ENCODE measurements around the gene NAT16.
"Not testable (repeated sequence)": the region's sequence is repeated elsewhere in the genome, so short reads cannot be mapped to it uniquely, and the experiment has no call there.

Gene NAT16

DNA sequence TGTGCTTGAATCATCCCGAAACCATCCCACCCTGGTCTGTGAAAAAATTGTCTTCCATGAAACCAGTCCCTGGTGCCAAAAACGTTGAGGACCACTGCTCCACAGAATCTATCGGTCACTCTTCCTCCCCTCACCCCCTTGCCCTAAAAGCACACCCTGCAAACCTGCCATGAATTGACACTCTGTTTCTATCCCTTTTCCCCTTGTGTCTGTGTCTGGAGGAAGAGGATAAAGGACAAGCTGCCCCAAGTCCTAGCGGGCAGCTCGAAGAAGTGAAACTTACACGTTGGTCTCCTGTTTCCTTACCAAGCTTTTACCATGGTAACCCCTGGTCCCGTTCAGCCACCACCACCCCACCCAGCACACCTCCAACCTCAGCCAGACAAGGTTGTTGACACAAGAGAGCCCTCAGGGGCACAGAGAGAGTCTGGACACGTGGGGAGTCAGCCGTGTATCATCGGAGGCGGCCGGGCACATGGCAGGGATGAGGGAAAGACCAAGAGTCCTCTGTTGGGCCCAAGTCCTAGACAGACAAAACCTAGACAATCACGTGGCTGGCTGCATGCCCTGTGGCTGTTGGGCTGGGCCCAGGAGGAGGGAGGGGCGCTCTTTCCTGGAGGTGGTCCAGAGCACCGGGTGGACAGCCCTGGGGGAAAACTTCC, 54.0 kb downstream of the NAT16 start:
- DNase-seq: no peak

GRCh38 chr7:101124376-101125056, 55.6 kb downstream of the NAT16 start:
- DNase-seq: no peak

GRCh38 chr7:101123703-101124068, 56.4 kb downstream of the NAT16 start:
- DNase-seq: no peak

DNA sequence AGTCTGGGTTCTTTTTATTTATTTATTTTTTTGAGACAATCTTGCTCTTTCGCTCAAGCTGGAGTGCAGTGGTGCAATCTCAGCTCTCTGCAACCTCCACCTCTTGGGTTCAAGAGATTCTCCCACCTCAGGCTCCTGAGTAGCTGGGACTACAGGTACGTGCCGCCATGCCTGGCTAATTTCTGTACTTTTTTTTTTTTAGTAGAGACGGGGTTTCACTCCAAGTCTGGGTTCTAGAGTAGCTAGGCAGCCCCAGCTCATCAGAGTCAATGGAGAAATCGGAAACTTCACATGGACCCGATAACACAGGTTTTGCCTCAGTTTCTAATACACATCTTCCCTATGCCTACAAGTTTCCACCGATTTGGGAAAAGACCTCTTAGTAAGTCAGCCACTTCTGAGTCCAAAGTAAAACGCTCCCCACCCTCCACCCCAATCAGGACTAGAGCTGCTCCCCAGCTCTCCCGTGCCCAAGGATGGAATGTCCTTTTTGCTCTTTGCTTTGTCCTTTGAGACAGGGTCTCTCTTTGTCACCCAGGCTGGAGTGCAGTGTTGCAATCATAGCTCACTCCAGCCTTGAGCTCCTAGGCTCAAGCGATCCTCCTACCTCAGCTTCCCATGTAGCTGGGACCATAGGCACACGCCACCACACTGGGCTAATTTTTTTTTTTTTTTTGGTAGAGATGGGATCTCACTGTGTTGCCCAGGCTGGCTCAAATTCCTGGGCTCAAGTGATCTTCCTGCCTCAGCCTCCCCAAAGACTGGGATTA, 57.0 kb downstream of the NAT16 start:
- DNase-seq: no peak

DNA sequence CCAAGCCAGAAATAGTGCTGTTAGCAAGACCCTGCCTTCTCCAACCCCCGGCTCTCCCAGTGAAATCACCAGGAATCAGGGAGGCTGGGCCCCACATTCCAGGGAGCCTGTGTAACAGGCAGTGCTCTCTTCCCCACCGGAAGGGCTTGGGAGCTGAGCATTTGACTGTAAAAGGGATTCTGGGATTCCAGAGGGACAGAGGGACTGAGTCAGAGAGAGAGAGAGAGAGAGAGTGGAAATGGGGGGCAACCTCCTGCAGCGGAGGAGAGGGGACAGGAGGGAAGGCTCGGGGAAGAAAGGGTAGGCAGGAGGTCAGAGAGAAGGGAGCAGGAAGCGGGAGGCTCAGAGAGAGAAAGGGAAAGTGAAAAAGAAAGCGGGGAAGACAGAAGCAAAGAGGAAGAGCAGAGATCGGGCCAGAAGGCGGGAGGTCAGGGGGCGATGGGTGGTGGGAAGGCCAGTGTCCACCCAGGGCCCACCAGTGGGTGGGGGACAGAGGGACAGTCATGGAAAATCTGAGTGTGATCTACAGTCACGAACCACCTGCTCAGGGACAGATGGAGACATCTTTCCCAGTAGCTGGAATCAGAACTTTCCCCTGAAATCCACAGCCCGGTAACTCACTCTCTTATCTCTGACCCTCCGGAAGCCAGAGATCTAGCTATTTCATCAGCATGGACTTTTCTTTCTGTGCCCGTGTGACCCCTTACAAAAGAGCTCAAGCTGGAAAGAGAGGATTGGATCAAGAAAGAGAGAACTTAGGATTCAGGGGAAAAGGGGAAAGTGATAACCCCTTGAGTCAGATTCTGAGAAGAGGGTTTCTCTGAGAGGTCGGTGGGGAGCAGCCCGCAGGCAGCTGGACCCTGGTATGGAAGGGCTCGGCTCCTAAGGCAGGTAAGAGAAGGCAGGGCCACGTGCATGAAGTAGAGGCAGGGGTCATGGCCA, 57.8 kb downstream of the NAT16 start:
- no peak for DNase-seq

- not testable (repeated sequence) for DNase-seq
Observed at GRCh38 chr7:101121631-101121990, 58.5 kb downstream of the NAT16 start.

Measured in DMS 273 treated with DMSO at 0.1 percent for 48 hours (cell line).